Stimulated activated CD8-positive, alpha-beta memory T cell treated with anti-CD3 and anti-CD28 coated beads, Interleukin-15, amount 100 ng/mL, for 24 hours (primary cell): Measurements from ENCODE around the gene DSCAML1.
"Not testable (repeated sequence)": the region's sequence is repeated elsewhere in the genome, so short reads cannot be mapped to it uniquely, and the experiment has no call there.

Source experiments
- DNase-seq: peaks from one replicate; pipeline ENCODE4 v3.0.0-alpha.2; 2020; ENCODE audit warnings: low read depth

The DSCAML1 gene

DNA sequence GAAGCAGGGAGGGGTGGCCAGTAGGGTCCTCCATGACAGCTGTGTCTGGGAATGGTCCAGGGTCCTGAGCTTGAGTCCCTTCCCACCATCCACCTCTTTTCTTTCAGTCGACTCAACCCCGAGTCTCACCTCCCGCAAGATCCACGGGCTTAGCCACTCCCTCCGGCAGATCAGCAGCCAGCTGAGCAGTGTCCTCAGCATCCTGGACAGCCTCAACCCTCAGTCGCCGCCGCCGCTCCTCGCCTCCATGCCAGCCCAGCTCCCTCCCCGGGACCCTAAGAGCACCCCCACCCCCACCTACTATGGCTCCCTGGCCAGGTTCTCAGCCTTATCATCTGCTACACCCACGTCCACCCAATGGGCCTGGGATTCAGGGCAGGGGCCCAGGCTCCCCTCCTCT, 387.5 kb downstream of the DSCAML1 start:
- DNase-seq, result no peak

DNA sequence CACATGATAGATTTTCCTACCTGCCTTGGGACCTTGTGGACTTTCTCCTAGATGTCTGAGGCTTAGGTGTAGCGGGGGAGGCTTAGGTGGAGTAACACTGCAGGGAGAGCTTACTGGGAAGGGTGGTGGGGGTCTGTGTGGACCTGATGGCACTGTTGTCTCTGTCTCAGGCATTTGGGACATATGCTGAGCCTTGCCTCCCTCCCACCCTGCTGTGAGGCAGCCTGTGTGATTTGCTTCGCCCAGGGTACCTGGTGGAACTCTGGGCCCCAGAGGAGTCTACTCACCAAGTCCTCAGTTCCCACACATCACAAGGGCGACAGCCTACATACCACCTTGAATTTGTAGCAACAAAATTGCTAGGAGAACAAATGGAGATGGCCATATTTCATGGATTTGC, 388.7 kb downstream of the DSCAML1 start:
- DNase-seq, result no peak

DNA sequence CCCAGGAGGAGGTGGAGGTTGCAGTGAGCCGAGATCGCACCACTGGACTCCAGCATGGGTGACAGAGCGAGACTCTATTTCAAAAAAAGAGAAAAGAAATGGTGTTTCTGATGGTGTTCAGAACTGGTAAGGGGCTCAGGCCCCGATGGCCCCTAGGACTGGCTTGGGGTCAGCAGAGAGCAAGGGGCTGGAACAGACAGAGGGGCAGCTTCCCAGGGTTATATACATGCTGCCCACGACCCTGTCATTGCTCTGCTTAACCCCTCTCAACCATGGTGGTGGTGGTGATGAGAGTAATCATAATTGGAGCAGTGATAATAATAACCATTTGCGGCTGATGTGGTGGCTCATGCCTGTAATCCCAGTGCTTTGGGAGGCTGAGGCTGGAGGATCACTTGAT, 390.0 kb downstream of the DSCAML1 start:
- DNase-seq, result no peak

DNA sequence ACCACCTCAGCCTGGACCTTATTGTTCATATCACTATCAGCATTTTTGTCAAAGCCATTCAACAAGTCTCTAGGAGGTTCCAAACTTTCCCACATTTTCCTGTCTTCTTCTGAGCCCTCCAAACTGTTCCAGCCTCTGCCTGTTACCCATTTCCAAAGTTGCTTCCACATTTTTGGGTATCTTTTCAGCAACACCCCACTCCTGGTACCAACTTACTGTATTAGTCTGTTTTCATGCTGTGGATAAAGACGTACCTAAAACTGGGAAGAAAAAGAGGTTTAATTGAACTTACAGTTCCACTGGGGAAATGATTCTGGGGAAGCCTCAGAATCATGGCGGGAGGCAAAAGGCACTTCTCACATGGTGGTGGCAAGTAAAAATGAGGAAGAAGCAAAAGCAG, 391.1 kb downstream of the DSCAML1 start:
- not testable (repeated sequence) for DNase-seq

DNA sequence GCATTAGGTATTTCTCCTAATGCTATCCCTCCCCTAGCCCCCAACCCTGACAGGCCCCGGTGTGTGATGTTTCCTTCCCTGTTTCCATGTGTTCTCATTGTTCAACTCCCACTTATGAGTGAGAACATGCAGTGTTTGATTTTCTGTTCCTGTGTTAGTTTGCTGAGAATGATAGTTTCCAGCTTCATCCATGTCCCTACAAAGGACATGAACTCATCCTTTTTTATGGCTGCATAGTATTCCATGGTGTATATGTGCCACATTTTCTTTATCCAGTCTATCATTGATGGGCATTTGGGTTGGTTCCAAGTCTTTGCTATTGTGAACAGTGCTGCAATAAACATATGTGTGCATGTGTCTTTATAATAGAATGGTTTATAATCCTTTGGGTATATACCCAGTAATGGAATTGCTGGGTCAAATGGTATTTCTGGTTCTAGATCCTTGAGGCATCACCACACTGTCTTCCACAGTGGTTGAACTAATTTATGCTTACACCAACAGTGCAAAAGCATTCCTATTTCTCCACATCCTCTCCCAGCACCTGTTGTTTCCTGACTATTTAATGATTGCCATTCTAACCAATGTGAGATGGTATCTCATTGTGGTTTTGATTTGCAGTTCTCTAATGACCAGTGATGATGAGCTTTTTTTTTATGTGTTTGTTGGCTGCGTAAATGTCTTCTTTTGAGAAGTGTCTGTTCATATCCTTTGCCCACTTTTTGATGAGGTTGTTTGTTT, 397.7 kb downstream of the DSCAML1 start:
- DNase-seq, result not testable (repeated sequence)

DNA sequence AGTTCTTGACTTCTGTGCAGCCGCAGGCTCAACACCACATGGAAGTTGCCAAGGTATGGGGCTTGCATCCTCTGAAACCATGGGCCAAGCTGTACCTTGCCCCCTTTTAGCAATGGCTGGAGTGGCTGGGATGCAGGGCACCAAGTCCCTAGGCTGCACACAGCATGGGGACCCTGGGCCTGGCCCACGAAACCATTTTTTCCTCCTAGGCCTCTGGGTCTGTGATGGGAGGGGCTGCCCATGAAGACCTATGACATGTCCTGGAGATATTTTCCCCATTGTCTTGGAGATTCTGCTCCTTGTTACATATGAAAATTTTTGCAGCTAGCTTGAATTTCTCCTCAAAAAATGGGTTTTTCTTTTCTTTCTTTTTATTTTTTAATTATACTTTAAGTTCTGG, 398.4 kb downstream of the DSCAML1 start:
- not testable (repeated sequence) for DNase-seq

DNA sequence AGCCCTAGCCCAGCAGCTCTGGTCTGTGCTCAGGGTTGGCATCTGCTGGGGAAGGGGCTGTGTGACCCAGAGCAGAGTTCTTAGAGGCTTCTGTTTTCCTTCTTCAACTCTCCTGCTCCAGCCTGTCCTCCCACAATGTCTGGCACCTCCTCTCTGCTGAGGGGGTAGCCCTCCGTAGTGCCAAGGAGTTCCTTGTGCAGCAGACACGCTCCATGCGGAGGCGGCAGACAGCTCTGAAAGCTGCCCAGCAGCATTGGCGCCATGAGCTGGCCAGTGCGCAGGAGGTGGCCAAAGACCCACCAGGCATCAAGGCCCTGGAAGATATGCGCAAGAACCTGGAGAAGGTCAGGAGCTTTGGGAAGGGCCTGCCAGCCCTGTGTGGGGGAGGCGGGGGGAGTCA, 400.0 kb downstream of the DSCAML1 start:
- DNase-seq, result no peak

DNA sequence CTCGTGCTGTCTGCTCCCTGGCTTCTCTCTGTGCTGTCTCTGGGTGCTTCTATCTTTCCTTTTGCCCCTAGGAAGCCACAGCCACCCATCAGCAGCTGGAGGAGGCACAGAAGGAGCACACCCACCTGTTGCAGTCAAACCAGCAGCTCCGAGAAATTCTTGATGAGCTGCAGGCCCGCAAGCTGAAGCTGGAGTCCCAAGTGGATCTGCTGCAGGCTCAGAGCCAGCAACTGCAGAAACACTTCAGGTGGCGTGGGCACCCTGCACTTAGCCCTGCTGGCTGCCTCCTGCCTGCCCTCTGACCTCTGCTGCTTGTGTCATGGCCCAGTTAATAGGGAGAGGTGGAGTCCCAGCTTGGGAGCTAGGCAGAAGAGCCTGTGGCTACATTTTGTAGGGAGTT, 401.5 kb downstream of the DSCAML1 start:
- no peak for DNase-seq

DNA sequence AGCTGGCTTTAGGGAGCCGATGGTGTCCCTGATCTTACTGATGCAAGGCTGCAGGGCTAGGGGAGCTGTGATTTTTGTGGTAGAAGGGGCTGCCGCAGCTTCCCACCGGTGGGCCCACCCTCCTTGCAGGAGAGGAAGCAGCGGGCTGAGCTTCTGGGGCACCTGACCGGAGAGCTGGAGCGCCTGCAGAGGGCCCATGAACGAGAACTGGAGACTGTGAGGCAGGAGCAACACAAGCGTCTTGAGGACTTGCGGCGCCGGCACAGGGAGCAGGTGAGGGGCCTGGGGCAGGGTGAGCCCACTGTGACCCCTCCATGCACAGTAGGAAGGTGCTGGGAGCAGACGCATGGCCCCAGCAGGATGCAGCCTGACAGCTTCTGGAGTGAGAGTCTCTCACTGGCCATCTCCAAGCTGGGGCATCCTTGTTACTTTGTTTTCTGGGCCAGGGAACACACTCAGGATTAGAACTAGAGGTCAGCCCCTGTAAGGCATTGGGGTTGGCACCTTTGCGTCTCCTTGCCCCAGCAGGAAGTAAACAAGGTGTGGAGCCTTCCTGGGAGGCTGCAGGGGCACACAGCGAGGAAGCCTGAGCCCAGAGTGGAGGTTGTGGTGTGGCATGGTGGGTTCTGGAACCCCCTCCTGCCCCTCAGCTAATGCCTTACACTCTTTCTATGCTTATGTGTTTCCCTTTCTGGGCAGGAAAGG, 402.6 kb downstream of the DSCAML1 start:
- no peak for DNase-seq

DNA sequence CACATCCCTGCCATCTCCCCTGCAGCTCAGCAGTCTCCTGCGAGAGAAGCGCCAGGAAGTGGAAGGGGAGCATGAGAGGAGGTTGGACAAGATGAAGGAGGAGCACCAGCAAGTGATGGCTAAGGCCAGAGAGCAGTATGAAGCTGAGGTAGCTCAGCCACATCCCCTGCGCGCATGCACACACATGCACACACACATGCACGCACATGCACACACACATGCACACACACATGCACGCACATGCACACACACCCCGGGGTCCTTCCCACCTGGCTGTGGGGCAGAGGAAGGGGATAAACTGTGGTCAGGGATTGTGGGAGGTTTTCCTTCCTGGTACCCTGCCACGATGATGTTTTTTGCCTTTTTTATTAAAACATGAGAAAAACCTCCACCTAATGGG, 404.0 kb downstream of the DSCAML1 start:
- no peak for DNase-seq

DNA sequence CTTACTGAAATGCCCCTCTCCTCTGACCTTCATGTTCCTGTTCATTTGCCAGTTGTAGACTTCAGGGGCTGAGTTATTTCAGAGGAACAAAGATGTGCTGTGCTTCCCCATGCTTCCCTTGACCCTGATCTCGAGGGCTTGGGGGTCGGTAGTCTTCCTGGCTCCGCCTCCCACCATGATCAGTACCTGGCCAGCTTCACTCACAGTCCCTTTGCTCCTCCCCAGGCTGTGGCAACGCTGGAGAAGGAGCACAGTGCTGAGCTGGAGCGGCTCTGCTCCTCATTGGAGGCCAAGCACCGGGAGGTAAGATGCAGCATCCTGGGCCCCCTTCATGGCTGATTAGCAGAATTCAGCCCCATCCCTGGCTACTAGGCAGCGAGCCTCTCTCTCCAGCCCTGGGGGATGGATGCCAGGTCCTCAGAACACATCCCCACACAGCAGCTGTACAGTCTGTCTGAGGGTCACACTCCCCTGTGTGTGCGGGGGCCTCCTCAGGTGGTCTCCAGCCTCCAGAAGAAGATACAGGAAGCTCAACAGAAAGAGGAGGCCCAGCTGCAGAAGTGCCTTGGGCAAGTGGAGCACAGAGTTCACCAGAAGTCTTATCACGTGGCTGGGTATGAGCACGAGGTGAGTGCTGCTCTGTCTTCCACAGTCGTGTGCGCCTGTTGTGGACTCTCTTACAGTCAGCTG, 404.9 kb downstream of the DSCAML1 start:
- no peak for DNase-seq

DNA sequence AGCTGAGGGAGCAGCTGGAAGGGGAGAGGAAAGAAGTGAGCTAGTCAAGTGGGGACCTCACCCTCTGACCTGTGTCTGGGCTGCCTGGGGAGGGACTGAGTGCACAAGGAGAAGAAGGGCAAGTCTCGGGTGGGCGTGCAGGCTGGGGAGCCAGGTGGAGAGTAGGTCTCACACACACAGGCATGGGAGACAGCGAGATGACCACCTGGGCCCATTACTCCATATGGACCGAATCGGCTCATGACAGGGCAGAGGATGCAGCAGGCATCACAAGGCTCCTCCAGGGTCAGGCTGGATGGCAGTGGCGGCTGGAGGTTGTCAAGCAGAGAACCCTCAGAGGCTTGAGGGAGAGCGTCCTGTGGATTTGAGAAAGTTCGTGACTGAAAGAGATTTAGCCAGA, 405.8 kb downstream of the DSCAML1 start:
- DNase-seq, result no peak

DNA sequence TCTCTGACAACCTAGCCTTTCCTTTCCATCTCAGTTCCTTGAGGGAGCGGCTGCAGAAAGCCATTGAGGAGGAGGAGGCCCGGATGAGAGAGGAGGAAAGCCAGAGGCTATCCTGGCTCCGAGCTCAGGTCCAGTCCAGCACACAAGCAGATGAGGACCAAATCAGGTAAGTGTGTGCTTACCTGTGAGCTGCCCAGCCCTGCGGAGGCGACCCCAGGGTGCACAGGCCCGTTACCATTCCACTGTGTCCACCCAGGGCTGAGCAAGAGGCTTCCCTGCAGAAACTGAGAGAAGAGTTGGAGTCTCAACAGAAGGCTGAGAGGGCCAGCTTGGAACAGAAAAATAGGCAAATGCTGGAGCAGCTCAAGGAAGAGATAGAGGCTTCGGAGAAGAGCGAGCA, 406.3 kb downstream of the DSCAML1 start:
- DNase-seq, result no peak

DNA sequence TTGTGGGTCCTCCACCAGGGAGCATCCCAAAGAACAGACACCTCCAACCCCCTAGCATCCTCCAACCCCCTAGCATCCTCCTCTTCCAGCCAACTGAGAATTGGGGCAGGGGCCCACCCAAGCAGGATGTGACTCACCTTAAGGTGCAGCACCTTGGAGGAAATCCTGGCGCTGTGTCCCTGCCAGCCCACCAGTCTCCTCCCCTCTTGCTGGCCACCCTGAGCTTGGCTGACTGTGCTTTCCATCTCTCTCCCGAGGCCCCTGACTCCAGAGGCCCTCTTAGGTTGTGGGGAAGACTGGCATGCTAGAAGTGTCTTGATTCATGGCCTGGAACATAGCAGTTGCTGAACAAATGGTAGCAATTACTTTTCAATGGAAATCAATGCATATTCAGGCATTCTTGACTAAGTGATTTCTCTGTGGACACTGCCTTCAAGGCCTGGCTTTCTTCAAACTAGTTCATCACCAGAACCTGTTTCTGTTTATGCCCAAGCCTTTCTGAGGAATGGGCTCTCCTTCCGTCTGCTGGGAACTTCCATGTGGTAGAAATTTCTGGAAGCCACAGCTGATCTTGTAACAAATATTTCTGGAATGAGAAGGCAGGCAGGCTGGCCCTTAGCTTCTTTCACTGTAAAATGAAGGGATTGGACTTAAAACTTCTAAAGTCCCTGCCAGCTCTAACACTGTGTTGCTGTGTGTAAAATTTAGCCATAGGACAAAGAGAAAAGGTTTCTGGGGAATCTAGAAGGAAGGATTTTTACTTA, 408.8 kb downstream of the DSCAML1 start:
- DNase-seq, result no peak

DNA sequence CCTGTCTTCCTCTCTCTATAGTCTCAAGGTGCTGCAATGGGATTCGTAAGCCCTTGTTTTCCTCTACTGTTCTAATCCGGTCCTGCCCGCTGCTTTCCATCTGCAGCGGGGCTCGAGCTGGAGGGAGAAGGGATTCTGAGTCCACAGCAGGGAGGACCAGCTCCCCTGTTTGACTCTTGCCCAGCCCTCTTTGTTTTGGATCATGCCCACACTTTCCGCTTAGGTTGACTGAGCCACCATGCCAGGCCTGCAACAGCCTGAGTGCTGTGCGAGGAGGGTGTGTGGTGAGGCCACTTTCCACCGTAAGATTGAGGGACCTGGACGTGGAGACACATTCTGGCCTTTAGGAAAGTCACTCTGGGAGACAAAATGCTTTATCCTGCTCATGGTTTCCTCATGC, 411.1 kb downstream of the DSCAML1 start:
- DNase-seq, result no peak

DNA sequence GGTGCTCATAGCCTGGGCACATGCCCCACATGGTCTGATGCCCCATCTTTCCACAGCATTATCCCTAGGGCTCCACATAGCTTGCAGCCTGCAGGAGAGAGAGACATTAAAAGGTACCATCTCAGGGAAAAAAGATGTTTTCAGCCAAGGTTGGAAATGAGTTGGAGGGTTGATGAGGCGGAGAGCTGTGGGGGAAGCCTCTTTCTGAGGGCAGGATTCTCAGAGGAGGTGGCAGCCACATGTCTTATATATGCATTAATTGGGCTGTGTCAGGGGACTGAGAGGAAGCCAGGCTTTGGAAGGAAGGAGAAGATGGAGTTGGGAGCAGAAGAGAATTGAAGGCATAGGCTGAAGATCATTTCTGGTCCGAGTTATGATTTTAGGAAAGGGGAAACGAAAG, 411.5 kb downstream of the DSCAML1 start:
- DNase-seq, result no peak

DNA sequence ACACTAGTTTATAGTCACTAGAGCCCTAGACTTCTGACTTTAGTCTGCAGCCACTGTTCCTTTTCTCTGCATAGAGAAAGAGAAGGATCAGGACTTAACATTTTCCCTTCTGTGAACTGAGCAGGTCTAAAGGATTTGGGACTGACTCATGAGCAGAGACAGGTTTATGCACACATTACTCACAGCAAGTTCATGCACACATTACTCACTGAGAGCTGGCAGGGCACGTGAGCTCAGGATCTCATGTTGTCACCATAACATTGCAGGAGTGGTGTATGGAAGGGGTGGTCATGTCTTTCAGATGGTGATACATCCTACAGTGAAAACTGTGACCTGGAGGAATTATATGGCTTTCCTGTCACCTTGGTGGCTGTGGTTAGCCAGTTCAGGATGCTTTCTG, 413.0 kb downstream of the DSCAML1 start:
- DNase-seq, result no peak

DNA sequence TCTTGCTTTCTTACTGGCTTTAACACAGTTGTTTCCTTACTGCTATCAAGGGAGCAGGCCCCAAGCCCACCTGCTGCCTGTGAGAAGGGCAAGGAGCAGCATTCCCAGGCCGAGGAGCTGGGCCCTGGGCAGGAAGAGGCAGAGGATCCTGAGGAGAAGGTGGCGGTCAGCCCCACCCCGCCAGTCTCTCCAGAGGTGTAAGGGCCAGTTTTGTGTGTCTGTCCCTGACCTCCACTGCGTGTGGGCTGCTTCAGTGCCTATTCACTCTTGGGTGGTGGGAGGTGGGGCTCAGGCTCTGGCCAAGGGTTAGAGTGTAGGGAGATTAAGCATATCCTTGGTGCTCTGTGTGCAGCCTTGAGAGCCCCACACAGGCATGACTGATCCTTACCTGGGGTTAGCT, 414.3 kb downstream of the DSCAML1 start:
- DNase-seq, result no peak

DNA sequence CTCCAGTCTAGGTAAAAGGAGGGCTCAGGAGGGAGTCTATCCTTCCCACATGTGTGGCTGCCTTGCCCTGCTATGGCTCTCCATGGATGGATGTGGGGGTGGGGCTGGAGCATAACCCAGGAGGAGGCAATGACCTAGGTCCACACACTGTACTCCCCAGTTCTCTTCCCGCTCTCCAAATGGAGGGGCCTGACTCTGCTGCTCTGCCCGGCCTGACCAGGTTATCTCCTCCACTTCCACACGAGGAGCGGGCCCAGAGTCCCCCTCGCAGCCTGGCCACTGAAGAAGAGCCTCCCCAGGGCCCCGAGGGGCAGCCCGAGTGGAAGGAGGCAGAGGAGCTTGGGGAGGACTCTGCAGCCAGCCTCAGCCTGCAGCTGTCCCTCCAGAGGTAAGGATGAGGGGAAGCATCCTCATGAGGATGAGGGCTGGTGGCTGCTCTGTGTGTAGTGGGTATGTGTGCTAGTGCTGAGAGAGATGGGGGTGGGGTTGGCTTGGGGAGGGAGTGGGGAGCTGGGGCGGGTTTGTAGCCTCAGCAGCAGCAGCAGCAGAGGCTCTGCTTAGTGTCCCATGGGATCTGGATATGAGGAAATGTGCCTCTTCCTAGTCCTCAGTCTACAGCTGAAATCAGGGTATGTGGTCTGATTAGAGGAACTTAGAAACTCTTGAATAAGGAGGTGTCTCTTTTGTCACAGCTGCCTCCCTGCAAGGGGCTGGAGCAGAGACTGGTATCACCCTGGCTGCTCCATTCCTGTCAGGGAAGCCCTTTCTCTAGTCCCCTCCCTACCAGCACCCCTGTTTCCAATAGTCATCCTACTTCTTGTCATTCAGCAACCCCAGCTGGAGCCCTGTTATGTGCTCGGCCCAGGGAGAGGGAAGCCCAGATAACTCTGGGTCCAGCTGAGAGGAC, 415.3 kb downstream of the DSCAML1 start:
- no peak for DNase-seq

DNA sequence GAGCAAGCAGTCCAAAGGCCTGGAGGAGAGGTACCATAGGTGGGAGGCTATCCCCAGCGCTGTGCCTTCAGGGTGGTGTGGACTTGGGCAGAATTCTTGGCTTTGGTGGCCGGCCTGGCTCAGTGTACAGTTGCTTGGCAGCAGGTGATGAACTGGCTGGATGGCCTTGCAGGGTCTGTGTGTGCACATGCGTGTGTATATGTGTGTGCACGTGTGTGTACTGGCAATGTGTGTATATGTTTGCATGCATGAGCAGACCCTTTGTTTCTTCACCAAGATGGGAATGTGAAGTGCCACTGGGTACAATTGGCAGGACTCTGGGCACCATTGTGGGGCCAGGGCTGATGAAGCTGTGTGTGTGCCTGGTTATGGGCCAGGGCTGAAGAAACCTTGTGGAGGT, 416.3 kb downstream of the DSCAML1 start:
- DNase-seq, result no peak
